Measurements from ENCODE around the gene TTLL10. TPM values are rescaled to one million over a fixed set of nuclear protein-coding genes. Genes with fewer than 3 reads are reported as not detected.

The TTLL10 gene
- total RNA-seq, 2 donors from 2014 or later: not detected

DNA sequence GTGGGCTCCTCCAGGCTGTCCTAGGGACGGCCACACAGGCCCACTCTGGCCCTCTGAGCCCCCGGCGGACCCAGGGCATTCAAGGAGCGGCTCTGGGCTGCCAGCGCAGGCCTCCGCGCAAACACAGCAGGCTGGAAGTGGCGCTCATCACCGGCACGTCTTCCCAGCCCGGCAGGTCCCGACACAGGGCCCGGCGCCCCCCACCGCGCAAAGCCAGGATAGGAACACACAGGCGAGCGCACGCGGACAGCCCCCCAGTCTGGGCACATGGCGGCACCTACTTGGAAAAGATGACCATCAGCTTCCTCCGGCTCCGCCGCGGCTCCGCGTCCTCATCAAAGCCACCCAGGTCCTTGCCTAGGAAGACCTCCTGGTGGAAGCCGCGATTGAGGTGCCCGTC, 54.5 kb downstream of the TTLL10 start:
- H3K9me3 ChIP-seq: no peaks in the 10 kb centered on the region
- no peak overlapping the region for H3K27ac ChIP-seq
- no peak overlapping the region for H3K4me3 ChIP-seq
- H3K4me1 ChIP-seq (ENCODE audit: control insufficient read depth in 1 of 2, low read depth in 2 of 2): peaks cover 20 to 32% of the 10 kb centered on the region in 2 donors
- DNase-seq (ENCODE audit: low spot score) (no peak), ATAC-seq (ENCODE audit: insufficient number of reproducible peaks, low FRiP score, low read depth) (no peak)
- H3K27me3 ChIP-seq (replicated peaks; ENCODE audit: insufficient read depth): no peaks in the 10 kb centered on the region
- H3K36me3 ChIP-seq: peaks cover 32% of the 10 kb centered on the region
- TF ChIP-seq, protein P1, sequence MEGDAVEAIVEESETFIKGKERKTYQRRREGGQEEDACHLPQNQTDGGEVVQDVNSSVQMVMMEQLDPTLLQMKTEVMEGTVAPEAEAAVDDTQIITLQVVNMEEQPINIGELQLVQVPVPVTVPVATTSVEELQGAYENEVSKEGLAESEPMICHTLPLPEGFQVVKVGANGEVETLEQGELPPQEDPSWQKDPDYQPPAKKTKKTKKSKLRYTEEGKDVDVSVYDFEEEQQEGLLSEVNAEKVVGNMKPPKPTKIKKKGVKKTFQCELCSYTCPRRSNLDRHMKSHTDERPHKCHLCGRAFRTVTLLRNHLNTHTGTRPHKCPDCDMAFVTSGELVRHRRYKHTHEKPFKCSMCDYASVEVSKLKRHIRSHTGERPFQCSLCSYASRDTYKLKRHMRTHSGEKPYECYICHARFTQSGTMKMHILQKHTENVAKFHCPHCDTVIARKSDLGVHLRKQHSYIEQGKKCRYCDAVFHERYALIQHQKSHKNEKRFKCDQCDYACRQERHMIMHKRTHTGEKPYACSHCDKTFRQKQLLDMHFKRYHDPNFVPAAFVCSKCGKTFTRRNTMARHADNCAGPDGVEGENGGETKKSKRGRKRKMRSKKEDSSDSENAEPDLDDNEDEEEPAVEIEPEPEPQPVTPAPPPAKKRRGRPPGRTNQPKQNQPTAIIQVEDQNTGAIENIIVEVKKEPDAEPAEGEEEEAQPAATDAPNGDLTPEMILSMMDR (IDR thresholded peaks at IDR 0.05): no peak

DNA sequence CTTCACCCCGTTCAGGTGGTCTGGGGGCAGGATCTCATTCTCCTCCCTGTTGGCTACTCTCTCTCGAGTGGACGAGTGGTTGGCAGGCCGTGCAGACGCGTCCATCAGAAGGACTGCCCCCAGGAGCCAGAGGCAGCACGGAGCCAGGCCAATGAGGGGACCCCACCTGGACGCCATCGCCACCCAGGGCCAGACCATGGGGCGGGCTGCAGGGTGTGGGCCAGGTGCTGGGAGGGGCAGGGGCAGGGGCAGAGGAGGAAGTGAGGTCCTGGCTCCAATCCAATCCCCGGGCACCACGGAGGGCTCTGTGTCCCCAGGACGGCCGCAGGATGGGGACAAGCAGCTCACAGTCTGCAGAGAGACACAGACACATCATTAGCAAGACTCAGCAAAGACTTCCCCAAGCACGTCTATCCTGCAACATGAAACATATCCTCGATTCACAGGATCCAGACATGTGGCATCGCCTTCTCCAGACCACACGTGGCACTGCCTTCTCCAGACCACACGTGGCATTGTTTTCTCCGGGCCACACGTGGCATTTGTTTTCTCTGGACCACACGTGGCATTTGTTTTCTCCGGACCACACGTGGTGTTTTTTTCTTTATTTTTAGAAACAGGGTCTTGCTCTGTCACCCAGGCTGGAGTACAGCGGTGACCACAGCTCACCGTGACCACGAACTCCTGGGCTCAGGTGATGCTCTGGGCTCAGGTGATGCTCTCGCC, 55.1 kb downstream of the TTLL10 start:
- Histone ChIP-seq H3K27me3 (replicated peaks; ENCODE audit: insufficient read depth) (no peaks in the 10 kb centered on the region), H3K27ac (no peak overlapping the region), H3K4me1 (ENCODE audit: control insufficient read depth in 1 of 2, low read depth in 2 of 2) (peaks cover 20 to 33% of the 10 kb centered on the region in 2 donors), H3K36me3 (peaks cover 29% of the 10 kb centered on the region), H3K4me3 (no peak overlapping the region), H3K9me3 (no peaks in the 10 kb centered on the region)
- ATAC-seq (ENCODE audit: insufficient number of reproducible peaks, low FRiP score, low read depth): no peak
- TF ChIP-seq, protein P1 (IDR thresholded peaks at IDR 0.05): no peak
- no peak for DNase-seq (ENCODE audit: low spot score)

DNA sequence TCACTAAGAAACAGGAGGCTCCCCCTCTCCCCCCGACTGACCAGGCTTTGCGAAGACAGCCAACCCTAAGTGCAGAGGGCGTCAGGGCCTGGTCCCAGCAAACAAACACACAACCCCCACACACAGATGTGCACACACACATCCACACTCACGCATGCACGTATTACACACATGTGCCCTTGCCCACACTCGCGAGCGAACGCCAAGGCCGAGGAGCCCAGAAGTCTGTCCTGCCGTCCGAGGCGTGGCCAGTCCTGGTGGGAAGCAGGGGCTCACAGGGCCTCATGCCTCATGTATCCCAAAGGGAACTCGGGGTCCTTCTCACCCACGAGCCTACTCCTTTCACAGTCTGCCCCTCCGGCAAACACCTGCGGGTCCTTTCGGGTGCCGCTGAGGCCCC, 56.1 kb downstream of the TTLL10 start:
- Histone ChIP-seq H3K9me3 (no peaks in the 10 kb centered on the region), H3K36me3 (peaks cover 28% of the 10 kb centered on the region), H3K4me3 (peak overlapping the region; percentile 99), H3K27me3 (replicated peaks; ENCODE audit: insufficient read depth) (no peaks in the 10 kb centered on the region), H3K4me1 (ENCODE audit: control insufficient read depth in 1 of 2, low read depth in 2 of 2) (peaks cover 20 to 33% of the 10 kb centered on the region in 2 donors), H3K27ac (no peak overlapping the region)
- TF ChIP-seq, protein P1 (IDR thresholded peaks at IDR 0.05): no peak
- DNase-seq (ENCODE audit: low spot score) (no peak), ATAC-seq (ENCODE audit: insufficient number of reproducible peaks, low FRiP score, low read depth) (no peak)

DNA sequence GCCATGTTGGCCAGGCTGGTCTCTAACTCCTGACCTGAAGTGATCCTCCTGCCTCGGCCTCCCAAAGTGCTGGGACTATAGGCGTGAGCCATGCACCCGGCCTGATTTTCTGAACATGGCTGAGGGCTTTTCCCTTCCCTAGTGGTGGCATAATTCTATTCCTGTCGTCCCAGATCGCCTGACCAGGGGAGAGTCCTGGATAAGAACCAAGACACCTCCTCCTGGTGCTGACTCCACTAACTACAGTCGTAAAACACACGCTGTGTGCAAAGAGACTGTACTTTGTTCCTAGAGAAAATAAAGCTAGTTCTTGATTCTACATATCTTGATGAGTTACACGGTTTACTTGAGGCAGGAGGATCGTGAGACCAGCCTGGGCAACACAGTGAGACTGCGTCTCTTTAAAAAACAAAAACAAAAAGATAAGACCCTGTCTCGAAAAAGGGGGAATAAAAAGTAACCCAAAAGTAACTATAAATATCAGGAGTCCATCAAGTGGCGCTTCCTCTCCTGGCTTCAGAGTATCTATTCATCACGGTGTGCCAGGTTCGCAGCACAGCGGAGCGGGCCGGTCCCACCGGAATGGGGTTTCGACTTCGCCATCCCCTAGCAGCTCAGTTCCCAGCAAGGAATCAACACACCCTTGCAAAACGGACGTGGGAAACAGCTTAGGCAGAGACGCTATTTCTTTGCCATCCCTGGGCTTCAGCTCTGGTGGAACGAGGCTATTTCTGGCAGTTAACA, 57.1 kb downstream of the TTLL10 start:
- H3K9me3 ChIP-seq: no peaks in the 10 kb centered on the region
- ATAC-seq (ENCODE audit: insufficient number of reproducible peaks, low FRiP score, low read depth): no peak
- H3K4me1 ChIP-seq (ENCODE audit: control insufficient read depth in 1 of 2, low read depth in 2 of 2): peaks cover 20 to 33% of the 10 kb centered on the region in 2 donors
- peak overlapping the region; percentile 88 to 91 for H3K27ac ChIP-seq
- DNase-seq (ENCODE audit: low spot score): no peak
- H3K27me3 ChIP-seq (replicated peaks; ENCODE audit: insufficient read depth): no peaks in the 10 kb centered on the region
- peaks cover 24% of the 10 kb centered on the region for H3K36me3 ChIP-seq
- TF ChIP-seq, protein P1 (IDR thresholded peaks at IDR 0.05): no peak
- H3K4me3 ChIP-seq: peak overlapping the region; percentile 99

DNA sequence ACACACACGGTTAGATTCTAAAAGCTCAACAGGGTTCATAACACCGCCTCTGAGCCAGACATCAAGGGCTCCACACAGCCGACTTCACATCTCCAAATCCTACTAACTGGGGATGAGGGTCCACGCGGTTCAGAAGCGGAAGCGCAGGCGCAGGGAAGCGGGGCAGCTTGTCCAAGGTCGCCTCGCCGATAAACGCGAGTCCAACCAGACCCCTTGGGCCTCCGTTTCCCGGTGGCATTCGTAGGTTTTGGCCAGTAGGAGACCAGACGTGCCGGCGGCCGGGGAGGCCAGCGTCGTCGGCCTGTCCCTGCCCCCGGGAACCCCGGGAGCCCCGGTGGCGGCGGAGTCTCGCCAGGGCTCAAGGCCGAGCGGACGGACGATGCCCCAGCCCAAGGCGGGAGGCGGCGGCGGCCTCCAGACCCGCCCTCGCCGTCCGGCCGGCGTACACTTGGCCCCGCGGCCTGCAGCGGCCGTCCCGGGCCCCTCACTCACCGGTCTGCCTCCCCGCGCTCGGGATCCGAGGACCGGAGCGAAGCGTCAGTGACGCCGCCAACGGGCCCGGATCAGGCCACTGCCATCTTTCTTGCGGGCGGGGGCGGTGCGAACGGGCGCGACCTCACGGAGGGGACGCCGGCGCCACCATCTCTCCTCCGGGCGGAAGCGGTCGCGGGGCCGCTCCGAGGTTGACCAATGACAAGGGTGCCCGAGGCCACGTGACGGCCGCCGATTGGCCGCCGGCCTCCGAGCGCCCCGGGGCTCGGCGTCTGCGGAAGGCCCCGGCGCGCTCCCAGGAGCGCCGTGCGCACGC, 57.9 kb downstream of the TTLL10 start, which contains the start of gene SDF4:
TSS of gene SDF4 (minus strand) at position 602 of the 808 bp plus-strand sequence. CDS start 3,229 bp downstream, outside the sequence.
- Histone ChIP-seq H3K4me1 (ENCODE audit: control insufficient read depth in 1 of 2, low read depth in 2 of 2) (peaks cover 20 to 33% of the 10 kb centered on the region in 2 donors), H3K36me3 (peaks cover 23% of the 10 kb centered on the region), H3K27ac (peak within 1 kb of the TSS; percentile 88 to 91), H3K9me3 (no peaks in the 10 kb centered on the region), H3K27me3 (replicated peaks; ENCODE audit: insufficient read depth) (no peaks in the 10 kb centered on the region), H3K4me3 (peak within 1 kb of the TSS; percentile 99)
- TF ChIP-seq, protein P1 (IDR thresholded peaks at IDR 0.05): peak; percentile 9
- ATAC-seq (ENCODE audit: insufficient number of reproducible peaks, low FRiP score, low read depth): peak; percentile 85
- DNase-seq (ENCODE audit: low spot score): peak; percentile 84
